Stimulated activated CD4-positive, alpha-beta T cell treated with anti-CD3 and anti-CD28 coated beads, TNF-alpha, amount 100 ng/mL, for 1 hour (primary cell): ENCODE data around the gene LCK.
"Not testable (repeated sequence)": the region's sequence is repeated elsewhere in the genome, so short reads cannot be mapped to it uniquely, and the experiment has no call there.

Source experiments
- DNase-seq, 3 donors: peaks; one replicate each; pipeline ENCODE4 v3.0.0-alpha.2; 2020; ENCODE audit warnings: low read depth in 3 of 3, low spot score in 1 of 3

Gene LCK

GRCh38 chr1:32273391-32274208 is 22.5 kb downstream of the LCK start:
- DNase-seq, result peak; percentile 52 to 82 (median 76)

- no peak for DNase-seq
These were observed 23.7 kb downstream of the LCK start for GRCh38 chr1:32274646-32275340.

GRCh38 chr1:32275424-32275823 is 24.4 kb downstream of the LCK start:
- no peak for DNase-seq

- no peak for DNase-seq
These were observed 25.1 kb downstream of the LCK start for GRCh38 chr1:32276032-32276782.

GRCh38 chr1:32284777-32285176 is 33.7 kb downstream of the LCK start:
- DNase-seq, result not testable (repeated sequence)

GRCh38 chr1:32285658-32286057 is 34.6 kb downstream of the LCK start:
- DNase-seq, result no peak

- no peak for DNase-seq
These were observed 35.7 kb downstream of the LCK start for GRCh38 chr1:32286763-32287162.

- no peak for DNase-seq
These were observed 38.2 kb downstream of the LCK start for GRCh38 chr1:32289256-32289655.

- no peak for DNase-seq
These were observed 40.2 kb downstream of the LCK start for GRCh38 chr1:32291145-32291707.

GRCh38 chr1:32291708-32292538 is 40.9 kb downstream of the LCK start, which contains the start of gene HDAC1:
HDAC1 (plus strand) TSS chr1:32292083; CDS start chr1:32292170, 87 bp downstream.
- DNase-seq, result peak; percentile 94 to 95 (median 95)

- DNase-seq, result not testable (repeated sequence)
These were observed 47.1 kb downstream of the LCK start for GRCh38 chr1:32298211-32298610.

- no peak for DNase-seq
These were observed 48.3 kb downstream of the LCK start for GRCh38 chr1:32299327-32299726.

GRCh38 chr1:32303358-32303757 is 52.3 kb downstream of the LCK start:
- DNase-seq, result no peak

GRCh38 chr1:32303997-32304622 is 53.0 kb downstream of the LCK start:
- DNase-seq, result no peak

GRCh38 chr1:32305310-32305709 is 54.2 kb downstream of the LCK start:
- DNase-seq, result no peak

GRCh38 chr1:32307324-32307723 is 56.3 kb downstream of the LCK start:
- DNase-seq, result no peak

- no peak for DNase-seq
These were observed 58.9 kb downstream of the LCK start for GRCh38 chr1:32309960-32310359.

- no peak for DNase-seq
These were observed 60.8 kb downstream of the LCK start for GRCh38 chr1:32311709-32312393.

- no peak for DNase-seq
These were observed 65.8 kb downstream of the LCK start for GRCh38 chr1:32316903-32317277.
